Subcutaneous abdominal adipose tissue (tissue), 5 donors: Measurements from ENCODE around the gene CGREF1.

Experiments used
- H3K27ac ChIP-seq: one replicate; pipeline ENCODE4 v1.7.0; 2013; ENCODE audit warnings: low read depth, mild to moderate bottlenecking, inconsistent platforms, low read length, moderate library complexity
- H3K27me3 ChIP-seq, 5 donors: one replicate each; pipeline ENCODE4 v1.7.0; 2013; ENCODE audit warnings: low read length in 5 of 5, inconsistent platforms in 1 of 5; ENCODE audit not compliant: control insufficient read depth in 5 of 5, insufficient read depth in 4 of 5
- H3K36me3 ChIP-seq, 5 donors: one replicate each; pipeline ENCODE4 v1.7.0; 2013; ENCODE audit warnings: low read length in 5 of 5; ENCODE audit not compliant: control insufficient read depth in 5 of 5, insufficient read depth in 5 of 5
- H3K4me1 ChIP-seq, 5 donors: one replicate each; pipeline ENCODE4 v1.7.0; 2013; ENCODE audit warnings: low read length in 5 of 5, mild to moderate bottlenecking in 3 of 5, moderate library complexity in 1 of 5; ENCODE audit not compliant: control insufficient read depth in 5 of 5, insufficient read depth in 5 of 5
- H3K4me3 ChIP-seq, 5 donors: one replicate each; pipeline ENCODE4 v1.7.0; 2013; ENCODE audit warnings: low read length in 5 of 5, low read depth in 1 of 5
- H3K9ac ChIP-seq, 5 donors: one replicate each; pipeline ENCODE4 v1.7.0; 2013; ENCODE audit warnings: low read length in 5 of 5, mild to moderate bottlenecking in 4 of 5, moderate library complexity in 3 of 5
- H3K9me3 ChIP-seq, 5 donors: one replicate each; pipeline ENCODE4 v1.7.0; 2013; ENCODE audit warnings: low read length in 5 of 5; ENCODE audit not compliant: control insufficient read depth in 5 of 5
- donor health status: healthy.
- donor health status: healthy.
- donor health status: healthy.
- donor health status: healthy.
- donor health status: healthy.

Gene CGREF1

DNA sequence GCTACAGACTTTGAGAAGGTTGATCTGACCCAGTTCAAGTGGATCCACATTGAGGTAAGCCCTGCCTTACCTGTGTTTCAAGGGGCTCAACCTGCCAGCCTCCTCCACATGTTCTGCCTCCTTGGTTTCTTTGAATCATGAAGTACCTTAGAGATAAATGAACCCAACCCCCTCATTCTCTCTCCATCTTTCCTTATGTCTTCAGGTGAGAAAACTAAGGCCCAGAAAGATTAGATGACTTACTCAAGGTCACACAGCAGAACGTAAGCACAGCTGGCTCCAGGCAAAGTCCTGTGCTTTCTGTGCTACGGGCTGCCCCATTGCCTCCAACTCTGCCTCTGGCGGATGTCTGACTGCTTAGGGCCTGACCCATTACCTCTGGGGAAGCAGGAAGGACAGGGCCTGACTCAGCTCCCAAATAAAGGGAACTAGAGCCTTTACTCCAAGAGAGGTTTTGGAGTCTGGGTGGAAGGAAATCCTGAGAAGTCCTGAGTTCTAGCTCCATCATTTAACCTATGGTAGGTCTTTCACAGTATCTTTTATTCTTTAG, 22.1 kb downstream of the CGREF1 start:
- Histone ChIP-seq H3K4me1 (peaks cover 6 to 19% (median 13%) of the 10 kb centered on the region in 5 donors), H3K36me3 (peaks cover 0 to 6% (median 0%) of the 10 kb centered on the region in 5 donors), H3K9ac (peak overlapping the region in 1 of 5 donors; percentile 4)

DNA sequence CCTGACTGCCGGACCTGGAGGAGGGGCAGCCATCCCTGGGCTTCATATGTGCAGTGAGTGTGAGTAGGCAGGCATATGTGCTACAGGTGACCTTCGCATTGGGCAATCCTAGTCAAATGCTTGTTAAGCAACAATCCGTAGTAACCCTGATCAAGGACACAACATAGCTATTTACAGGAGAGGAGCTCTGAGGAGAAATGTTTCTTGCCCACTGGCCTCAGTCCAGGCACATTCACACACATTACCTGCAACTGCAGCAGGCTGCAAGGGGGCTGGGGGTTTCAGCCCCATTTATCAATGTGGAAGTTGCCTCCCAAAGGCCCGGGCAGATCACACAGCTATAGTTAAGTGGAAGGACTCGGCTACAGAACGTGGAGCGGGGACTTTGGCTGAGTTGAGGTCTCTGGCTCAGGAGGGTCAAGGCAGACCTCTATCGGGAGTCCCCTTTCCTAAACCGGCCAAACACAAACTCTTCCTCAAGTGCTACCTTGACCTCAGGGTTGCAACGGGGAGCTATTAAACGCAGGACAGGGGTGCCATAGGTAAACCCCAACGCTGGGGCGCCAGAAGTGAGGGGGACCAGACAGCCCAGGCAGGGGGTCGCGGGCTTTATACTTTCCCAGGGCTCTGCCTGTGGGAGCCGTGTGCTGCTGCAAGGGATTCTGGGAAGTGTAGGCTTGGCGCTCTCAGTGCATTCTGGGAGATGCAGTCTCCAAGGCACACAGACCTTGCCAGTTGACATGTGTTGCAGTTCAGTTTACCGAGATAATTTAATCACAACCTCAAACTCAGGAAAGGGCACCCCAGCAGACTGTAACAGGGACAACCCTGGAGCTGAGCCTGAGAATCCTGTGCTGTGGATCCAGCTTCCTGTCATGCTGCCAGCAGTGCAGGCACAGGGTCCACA, 22.9 kb downstream of the CGREF1 start:
- no peak overlapping the region for H3K27ac ChIP-seq
- H3K27me3 ChIP-seq, result no peaks in the 10 kb centered on the region
- peaks cover 0 to 6% (median 0%) of the 10 kb centered on the region in 5 donors for H3K36me3 ChIP-seq
- H3K4me1 ChIP-seq, result peaks cover 6 to 19% (median 13%) of the 10 kb centered on the region in 5 donors
- peak overlapping the region; percentile 46 to 70 (median 62) for H3K4me3 ChIP-seq
- H3K9me3 ChIP-seq, result no peaks in the 10 kb centered on the region
- H3K9ac ChIP-seq, result peak overlapping the region in 2 of 5 donors; percentile 4 to 53

More for the DNA sequence above, 22.1 kb downstream of the CGREF1 start:
- Histone ChIP-seq H3K27me3 (no peaks in the 10 kb centered on the region), H3K9me3 (no peaks in the 10 kb centered on the region), H3K4me3 (peak overlapping the region in 3 of 5 donors; percentile 11 to 69 (median 60)), H3K27ac (no peak overlapping the region)

GRCh38 chr2:27095427-27095744, 23.5 kb downstream of the CGREF1 start:
- Histone ChIP-seq H3K27me3 (no peaks in the 10 kb centered on the region), H3K27ac (no peak overlapping the region), H3K4me3 (peak overlapping the region in 1 of 5 donors; percentile 70), H3K36me3 (peaks cover 0 to 6% (median 0%) of the 10 kb centered on the region in 5 donors), H3K9ac (no peak overlapping the region), H3K4me1 (peaks cover 6 to 19% (median 13%) of the 10 kb centered on the region in 5 donors), H3K9me3 (no peaks in the 10 kb centered on the region)

- H3K9me3 ChIP-seq, result no peaks in the 10 kb centered on the region
- peaks cover 0 to 4% (median 0%) of the 10 kb centered on the region in 5 donors for H3K36me3 ChIP-seq
- H3K27me3 ChIP-seq, result no peaks in the 10 kb centered on the region
- no peak overlapping the region for H3K27ac ChIP-seq
- no peak overlapping the region for H3K9ac ChIP-seq
- peaks cover 6 to 19% (median 13%) of the 10 kb centered on the region in 5 donors for H3K4me1 ChIP-seq
- H3K4me3 ChIP-seq, result no peak overlapping the region
Observed at GRCh38 chr2:27094353-27094984, 24.5 kb downstream of the CGREF1 start.

DNA sequence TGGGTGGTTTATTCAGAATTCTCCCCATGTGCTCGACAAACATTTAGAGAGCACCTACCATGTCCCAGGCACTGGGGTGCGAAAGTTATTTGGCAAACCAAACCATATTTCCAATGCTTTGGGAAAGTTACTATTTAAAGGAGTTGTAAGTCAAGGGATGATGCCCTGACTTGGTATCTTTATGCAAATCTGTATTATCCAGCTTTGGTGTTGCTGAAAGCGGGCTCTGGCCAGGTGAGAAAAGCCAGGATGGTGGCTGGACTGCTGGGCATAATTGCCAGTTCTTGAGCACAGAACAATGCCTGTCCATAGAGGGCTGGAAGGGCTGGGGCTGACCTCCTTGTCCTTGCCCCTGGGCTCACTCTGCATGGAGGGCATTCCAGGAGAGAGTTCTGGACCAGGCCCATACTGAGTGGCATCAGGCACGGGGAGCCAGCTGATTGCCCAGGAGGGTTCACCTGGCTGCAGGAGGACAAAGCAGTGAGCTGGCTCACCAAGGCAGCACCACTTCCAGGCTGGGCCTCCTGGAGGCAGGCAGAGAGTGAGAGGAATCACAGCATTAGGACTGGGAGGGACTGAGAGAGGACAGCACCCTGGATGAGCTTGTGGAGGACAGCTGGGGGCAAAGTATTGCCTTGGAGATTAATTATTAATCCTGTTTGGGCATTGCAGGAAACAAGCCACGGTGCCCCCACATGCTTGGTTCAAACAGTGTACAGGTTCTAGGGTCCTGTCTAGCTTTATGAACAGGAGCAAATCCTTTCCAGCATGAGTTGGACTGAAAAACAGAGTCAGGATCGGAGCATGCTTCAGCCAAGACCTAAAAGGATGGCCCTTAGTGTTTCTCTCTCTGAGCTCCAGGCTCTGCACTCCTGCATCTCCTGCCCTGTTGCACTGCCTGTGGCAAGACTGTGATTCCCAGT, 25.2 kb downstream of the CGREF1 start:
- peaks cover 0 to 3% (median 0%) of the 10 kb centered on the region in 5 donors for H3K36me3 ChIP-seq
- no peak overlapping the region for H3K4me3 ChIP-seq
- no peak overlapping the region for H3K9ac ChIP-seq
- peaks cover 6 to 19% (median 13%) of the 10 kb centered on the region in 5 donors for H3K4me1 ChIP-seq
- H3K27ac ChIP-seq, result no peak overlapping the region
- H3K27me3 ChIP-seq, result no peaks in the 10 kb centered on the region
- H3K9me3 ChIP-seq, result no peaks in the 10 kb centered on the region

- H3K9ac ChIP-seq, result no peak overlapping the region
- peaks cover 0 to 3% (median 0%) of the 10 kb centered on the region in 5 donors for H3K36me3 ChIP-seq
- no peak overlapping the region for H3K27ac ChIP-seq
- H3K4me1 ChIP-seq, result peaks cover 6 to 19% (median 13%) of the 10 kb centered on the region in 5 donors
- H3K27me3 ChIP-seq, result no peaks in the 10 kb centered on the region
- H3K9me3 ChIP-seq, result no peaks in the 10 kb centered on the region
- H3K4me3 ChIP-seq, result no peak overlapping the region
Observed at GRCh38 chr2:27092696-27093429, 26.1 kb downstream of the CGREF1 start.

GRCh38 chr2:27091746-27092695, 26.9 kb downstream of the CGREF1 start:
- Histone ChIP-seq H3K9me3 (no peaks in the 10 kb centered on the region), H3K9ac (no peak overlapping the region), H3K27me3 (no peaks in the 10 kb centered on the region), H3K36me3 (peaks cover 0 to 3% (median 0%) of the 10 kb centered on the region in 5 donors), H3K4me3 (no peak overlapping the region), H3K27ac (no peak overlapping the region), H3K4me1 (peaks cover 6 to 20% (median 17%) of the 10 kb centered on the region in 5 donors)

GRCh38 chr2:27089111-27089954, 29.6 kb downstream of the CGREF1 start:
- Histone ChIP-seq H3K4me3 (no peak overlapping the region), H3K27ac (no peak overlapping the region), H3K9me3 (no peaks in the 10 kb centered on the region), H3K27me3 (no peaks in the 10 kb centered on the region), H3K36me3 (peaks cover 0 to 2% (median 0%) of the 10 kb centered on the region in 5 donors), H3K4me1 (peaks cover 2 to 23% (median 19%) of the 10 kb centered on the region in 5 donors), H3K9ac (no peak overlapping the region)
